ENCODE results near the gene ISG15. TPM values are rescaled to one million over a fixed set of nuclear protein-coding genes. Genes with fewer than 3 reads are reported as not detected.

Gene ISG15
- total and polyA plus RNA-seq, 2 of the 13 experiments (the other 11 are each of a cell fraction or from before 2014, with no cell fraction given) = 42.1 to 54.9 TPM

- TF ChIP-seq GMEB2 (CRISPR knock-in tag; IDR thresholded peaks at IDR 0.05; ENCODE audit: low read depth) (no peak), ELF3 (CRISPR knock-in tag; IDR thresholded peaks at IDR 0.05) (no peak), SNRNP70 (IDR thresholded peaks at IDR 0.05; ENCODE audit: low read depth, low read length) (no peak), ZBTB14 (CRISPR knock-in tag; IDR thresholded peaks at IDR 0.05) (no peak), MED13 (CRISPR knock-in tag; IDR thresholded peaks at IDR 0.05) (no peak), ZNF839 (CRISPR knock-in tag; IDR thresholded peaks at IDR 0.05; ENCODE audit: borderline replicate concordance) (no peak), ZNF317 (CRISPR knock-in tag; IDR thresholded peaks at IDR 0.05) (no peak; the same call in 1 of the 2 replicates), EZH2 (conservative IDR thresholded peaks at IDR 0.05; ENCODE audit: low read depth, low read length) (no peak), ZBTB44 (CRISPR knock-in tag; IDR thresholded peaks at IDR 0.05) (no peak), ZNF589 (CRISPR knock-in tag; conservative IDR thresholded peaks at IDR 0.05) (no peak), KDM5A (IDR thresholded peaks at IDR 0.05; ENCODE audit: borderline replicate concordance, low read length) (peak; percentile 27; the same call in 1 of the 2 replicates), ATF7-NPFF (CRISPR knock-in tag; IDR thresholded peaks at IDR 0.05; ENCODE audit: low read depth) (no peak), ZKSCAN8 (CRISPR knock-in tag; IDR thresholded peaks at IDR 0.05; ENCODE audit: borderline replicate concordance) (no peak), ZNF12 (CRISPR knock-in tag; IDR thresholded peaks at IDR 0.05) (no peak), ZZZ3 (CRISPR knock-in tag; IDR thresholded peaks at IDR 0.05; ENCODE audit: borderline replicate concordance) (no peak), RERE (CRISPR knock-in tag; IDR thresholded peaks at IDR 0.05; ENCODE audit: low read depth) (peak; percentile 44; the same call in 1 of the 2 replicates), ZSCAN12 (CRISPR knock-in tag; IDR thresholded peaks at IDR 0.05) (no peak)
Observed at GRCh38 chr1:1001057-1001783, 12.1 kb upstream of the ISG15 start (continued).

All from HepG2 (cell line).